ENCODE measurements around the gene NACA.

- TF ChIP-seq CTCF (IDR thresholded peaks at IDR 0.05) (no peak), POLR2A (IDR thresholded peaks at IDR 0.05) (no peak)
Measured at GRCh38 chr12:56714431-56714929, 10.6 kb downstream of the NACA start.
